ENCODE data around the gene PHF3.

DNA sequence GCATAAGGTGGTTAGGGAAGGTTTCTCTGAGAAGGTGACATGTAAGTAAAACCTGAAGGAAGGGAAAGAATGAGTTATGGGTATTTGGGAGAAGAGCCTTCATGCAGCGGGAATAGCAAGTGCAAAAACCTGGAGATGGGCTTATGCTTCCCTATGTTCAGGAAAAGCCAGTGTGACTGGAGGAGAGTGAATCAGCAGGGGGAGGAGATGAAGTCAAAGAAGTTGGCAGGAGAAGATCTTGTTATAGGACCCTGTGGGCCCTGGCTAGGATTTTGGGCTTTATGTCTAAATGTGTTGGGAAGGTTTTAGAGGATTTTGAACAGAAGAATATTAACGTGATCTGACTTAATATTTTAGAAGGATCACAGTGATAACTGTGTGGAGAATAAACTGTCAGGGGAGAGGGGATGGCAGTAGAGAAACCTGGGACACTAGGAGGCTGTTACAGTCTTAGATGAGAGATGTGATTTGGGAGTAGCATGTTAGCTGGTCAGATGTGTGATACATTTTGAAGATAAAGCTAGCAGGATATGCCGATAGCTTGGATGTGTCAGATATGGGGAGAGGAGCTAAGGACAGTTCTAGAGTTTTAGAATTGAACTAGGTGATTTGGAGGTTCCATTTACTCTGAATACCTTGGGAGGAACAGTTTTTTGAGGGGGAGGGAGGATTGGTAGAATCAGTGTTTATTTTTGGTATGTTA lies 41.0 kb downstream of the PHF3 start:
- TF ChIP-seq EZH2phosphoT487 (IDR thresholded peaks at IDR 0.05; ENCODE audit: insufficient read depth, low read depth) (no peak), EZH2 (IDR thresholded peaks at IDR 0.05; ENCODE audit: insufficient read depth, poor library complexity, severe bottlenecking) (no peak)
